AG09319 (cell line): Measurements from ENCODE around the gene RELCH.

Experiments used
- DNase-seq: peaks from one replicate; pipeline ENCODE4 v3.0.0-alpha.2; 2010; ENCODE audit warnings: low read depth; ENCODE audit errors: extremely low read depth
- TF ChIP-seq, protein P1 (sequence below): IDR thresholded peaks from 2 replicates; pipeline ENCODE4 v1.5.1; 2011; ENCODE audit warnings: low read depth, mild to moderate bottlenecking, inconsistent platforms, low read length, moderate library complexity

RELCH gene

DNA sequence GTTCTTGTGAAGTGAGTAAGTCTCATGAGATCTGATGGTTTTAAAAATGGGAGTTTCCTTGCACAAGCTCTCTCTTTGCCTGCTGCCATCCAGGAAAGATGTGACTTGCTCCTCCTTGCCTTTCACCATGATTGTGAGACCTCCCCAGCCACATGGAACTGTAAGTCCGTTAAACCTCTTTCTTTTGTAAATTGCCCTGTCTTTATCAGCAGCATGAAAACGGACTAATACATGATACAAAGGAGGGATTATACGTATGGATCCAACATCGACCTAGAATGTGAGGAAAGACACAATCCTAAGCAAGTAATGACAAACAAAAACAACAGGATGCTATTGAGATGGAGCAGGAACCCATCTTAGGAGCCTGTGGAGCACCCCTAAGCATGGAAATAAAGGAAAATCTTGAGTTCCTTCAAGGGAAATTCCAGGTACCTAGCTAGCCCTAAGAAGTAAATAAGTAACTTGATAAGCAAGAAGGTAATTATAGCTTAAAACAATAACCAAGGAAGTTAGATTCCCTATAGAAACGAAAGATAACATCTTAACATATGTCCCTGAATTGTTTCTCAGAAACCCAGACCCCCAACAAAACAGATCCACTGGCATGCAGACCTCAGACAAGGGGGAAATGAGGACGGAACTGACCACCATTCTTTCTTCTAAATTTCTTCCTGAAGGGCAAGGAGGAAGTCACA, 136.6 kb downstream of the RELCH start:
- TF ChIP-seq, protein P1, sequence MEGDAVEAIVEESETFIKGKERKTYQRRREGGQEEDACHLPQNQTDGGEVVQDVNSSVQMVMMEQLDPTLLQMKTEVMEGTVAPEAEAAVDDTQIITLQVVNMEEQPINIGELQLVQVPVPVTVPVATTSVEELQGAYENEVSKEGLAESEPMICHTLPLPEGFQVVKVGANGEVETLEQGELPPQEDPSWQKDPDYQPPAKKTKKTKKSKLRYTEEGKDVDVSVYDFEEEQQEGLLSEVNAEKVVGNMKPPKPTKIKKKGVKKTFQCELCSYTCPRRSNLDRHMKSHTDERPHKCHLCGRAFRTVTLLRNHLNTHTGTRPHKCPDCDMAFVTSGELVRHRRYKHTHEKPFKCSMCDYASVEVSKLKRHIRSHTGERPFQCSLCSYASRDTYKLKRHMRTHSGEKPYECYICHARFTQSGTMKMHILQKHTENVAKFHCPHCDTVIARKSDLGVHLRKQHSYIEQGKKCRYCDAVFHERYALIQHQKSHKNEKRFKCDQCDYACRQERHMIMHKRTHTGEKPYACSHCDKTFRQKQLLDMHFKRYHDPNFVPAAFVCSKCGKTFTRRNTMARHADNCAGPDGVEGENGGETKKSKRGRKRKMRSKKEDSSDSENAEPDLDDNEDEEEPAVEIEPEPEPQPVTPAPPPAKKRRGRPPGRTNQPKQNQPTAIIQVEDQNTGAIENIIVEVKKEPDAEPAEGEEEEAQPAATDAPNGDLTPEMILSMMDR = no peak
- DNase-seq = no peak

- TF ChIP-seq, protein P1 = no peak
- no peak for DNase-seq
Observed at GRCh38 chr18:62324181-62324828, 137.2 kb downstream of the RELCH start.

GRCh38 chr18:62324917-62325805, 138.1 kb downstream of the RELCH start, which contains the start of gene TNFRSF11A:
Gene TNFRSF11A, plus strand, starts transcription at chr18:62325310. Its CDS starts 43 bp downstream, at chr18:62325353.
- no peak for DNase-seq

DNA sequence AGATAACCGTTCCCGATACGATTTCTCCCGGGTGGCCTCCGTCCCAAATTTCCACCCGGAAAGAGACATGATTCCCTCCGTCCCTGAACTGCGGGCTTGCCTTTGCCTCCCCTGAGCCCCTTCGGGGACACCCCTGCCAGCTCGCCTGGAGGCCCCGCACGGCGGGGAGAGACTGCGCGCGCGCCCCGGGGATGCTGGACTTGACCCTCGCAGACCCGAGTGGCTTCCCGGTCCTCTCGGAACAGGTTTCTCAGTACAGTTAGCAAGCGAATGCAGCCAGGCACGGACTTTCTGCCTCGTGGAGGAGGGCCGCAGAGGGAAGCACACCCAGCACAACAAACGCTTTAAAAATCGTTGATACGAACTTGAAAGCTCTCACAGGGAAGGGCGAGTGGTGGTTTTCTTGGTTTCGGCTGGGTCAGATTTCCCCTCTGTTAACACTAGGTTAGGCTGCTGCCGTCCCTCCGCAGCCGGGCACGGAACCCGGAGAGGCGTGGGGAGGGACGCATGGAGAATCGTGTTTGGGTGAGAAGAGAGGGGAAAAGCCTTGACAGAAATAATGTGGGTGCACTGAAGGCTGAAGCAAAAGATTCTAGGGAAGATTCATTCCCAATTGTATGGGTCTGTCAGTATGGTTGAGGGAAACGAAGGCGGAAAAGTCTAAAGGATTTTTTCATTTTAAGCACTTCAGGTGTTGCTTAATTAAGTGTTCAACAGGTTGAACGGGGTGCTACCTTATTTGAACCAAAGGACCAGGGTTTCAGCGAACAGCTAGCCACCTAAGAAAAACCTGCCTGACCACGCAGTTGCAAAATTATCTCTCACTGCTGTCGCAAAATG, 139.0 kb downstream of the RELCH start:
- no peak for DNase-seq
- TF ChIP-seq, protein P1 = no peak

More at GRCh38 chr18:62324917-62325805, 138.1 kb downstream of the RELCH start, which contains the start of gene TNFRSF11A:
- TF ChIP-seq, protein P1 = no peak; the same call in 1 of the 2 replicates

- TF ChIP-seq, protein P1 = no peak
- no peak for DNase-seq
Observed at GRCh38 chr18:62326646-62327348, 139.7 kb downstream of the RELCH start.

- TF ChIP-seq, protein P1 = no peak
- no peak for DNase-seq
Observed at GRCh38 chr18:62327977-62328376, 140.9 kb downstream of the RELCH start.
